PC-3 (cell line): Measurements from ENCODE around the gene PLA2G12A. TPM values are rescaled to one million over a fixed set of nuclear protein-coding genes. Genes with fewer than 3 reads are reported as not detected.

Experiments
- ATAC-seq: fragments of 200-7000 bp; cut with Tn5 transposase; 2 replicates; pipeline ENCODE4 v1.9.1; 2020; ENCODE audit warnings: mild to moderate bottlenecking, moderate library complexity
- BruUV-seq: library from RNA; stranded (reverse); fragments of 400-500 nt; replicated peaks from 2 replicates; lab custom pipeline; 2021; lab: Mats Ljungman, UMichigan
- CTCF ChIA-PET: fragments of 300-600 bp; sonication (Branson Sonifier 250); formaldehyde crosslinking; loops from one replicate; lab custom pipeline; 2022; ENCODE audit warnings: antibody characterized with exemption; lab: Charles Lee
- POLR2A ChIA-PET: fragments of 300-600 bp; sonication (Branson Sonifier 250); formaldehyde crosslinking; loops from one replicate; lab custom pipeline; 2022; ENCODE audit warnings: antibody characterized with exemption; ENCODE audit not compliant: unreplicated experiment; lab: Charles Lee
- DNase-seq: peaks from one replicate; pipeline ENCODE4 v3.0.0-alpha.2; 2015
- H2AFZ ChIP-seq: fragments of 300-600 bp; sonication (generic); 2 replicates; pipeline ENCODE4 v1.6.0; 2016; ENCODE audit warnings: antibody characterized with exemption, low read length
- H3F3A ChIP-seq: fragments of 300-600 bp; sonication (generic); one replicate; pipeline ENCODE4 v1.6.0; 2017; ENCODE audit warnings: antibody characterized with exemption, low read length, control low read depth, mild to moderate bottlenecking; ENCODE audit not compliant: unreplicated experiment
- H3K27ac ChIP-seq: fragments of 300-600 bp; sonication (generic); 2 replicates; pipeline ENCODE4 v1.5.1; 2016; ENCODE audit warnings: mild to moderate bottlenecking, low read length
- H3K27me3 ChIP-seq: fragments of 300-600 bp; sonication (generic); 2 replicates; pipeline ENCODE4 v1.6.1; 2016; ENCODE audit warnings: low read length, mixed read lengths
- H3K36me3 ChIP-seq: fragments of 300-600 bp; sonication (generic); 2 replicates; pipeline ENCODE4 v1.6.1; 2016; ENCODE audit warnings: low read depth, mixed run types, low read length, mixed read lengths
- H3K4me1 ChIP-seq: fragments of 300-600 bp; sonication (generic); 2 replicates; pipeline ENCODE4 v1.5.1; 2016; ENCODE audit warnings: low read length; ENCODE audit not compliant: insufficient read depth
- H3K4me2 ChIP-seq: fragments of 300-600 bp; sonication (generic); 2 replicates; pipeline ENCODE4 v1.6.0; 2016; ENCODE audit warnings: low read length
- H3K4me3 ChIP-seq: fragments of 300-600 bp; sonication (generic); 2 replicates; pipeline ENCODE4 v1.5.1; 2016; ENCODE audit warnings: mild to moderate bottlenecking, low read length, mixed read lengths
- H3K79me2 ChIP-seq: fragments of 300-600 bp; sonication (generic); 2 replicates; pipeline ENCODE4 v1.6.1; 2017; ENCODE audit warnings: low read length, mixed read lengths
- H3K9ac ChIP-seq: fragments of 300-600 bp; sonication (generic); 2 replicates; pipeline ENCODE4 v1.6.0; 2016; ENCODE audit warnings: mild to moderate bottlenecking, low read length
- H3K9me2 ChIP-seq: fragments of 300-600 bp; sonication (generic); replicated peaks from 2 replicates; pipeline ENCODE4 v1.6.1; 2016; ENCODE audit warnings: mixed run types, low read length, mixed read lengths
- H3K9me3 ChIP-seq: fragments of 300-600 bp; sonication (generic); 2 replicates; pipeline ENCODE4 v1.6.1; 2016; ENCODE audit warnings: low read length, mixed read lengths
- H4K20me1 ChIP-seq: fragments of 300-600 bp; sonication (generic); 2 replicates; pipeline ENCODE4 v1.6.1; 2016; ENCODE audit warnings: low read length, mixed read lengths
- EZH2 ChIP-seq: fragments of 300-600 bp; sonication (generic); IDR thresholded peaks from one replicate; pipeline ENCODE4 v1.6.1; 2017; ENCODE audit warnings: antibody characterized with exemption, mild to moderate bottlenecking, low read length; ENCODE audit not compliant: unreplicated experiment
- EZH2phosphoT487 ChIP-seq: fragments of 300-600 bp; sonication (generic); IDR thresholded peaks from 2 replicates; pipeline ENCODE4 v1.6.1; 2018; ENCODE audit warnings: mild to moderate bottlenecking, antibody characterized with exemption, low read length, borderline replicate concordance
- intact Hi-C: fragments of 100-400 bp; cut with micrococcal nuclease; formaldehyde crosslinking; loops from 2 replicates; pipeline ENCODE4 v1.9.0; 2023
- total RNA-seq: library from RNA; depleted of rRNA; stranded (reverse); fragments of >200 nt; gene quantifications from 2 replicates; pipeline ENCODE4 v1.2.3, GENCODE V29; 2014
- TF ChIP-seq, protein P1 (sequence below): fragments of 300-600 bp; sonication (generic); conservative IDR thresholded peaks from 2 replicates; pipeline ENCODE4 v1.5.1; 2017; ENCODE audit warnings: antibody characterized with exemption, low read depth, mild to moderate bottlenecking, low read length

The PLA2G12A gene
- total RNA-seq, 1 experiment from 2014 or later = 51.6 TPM

DNA sequence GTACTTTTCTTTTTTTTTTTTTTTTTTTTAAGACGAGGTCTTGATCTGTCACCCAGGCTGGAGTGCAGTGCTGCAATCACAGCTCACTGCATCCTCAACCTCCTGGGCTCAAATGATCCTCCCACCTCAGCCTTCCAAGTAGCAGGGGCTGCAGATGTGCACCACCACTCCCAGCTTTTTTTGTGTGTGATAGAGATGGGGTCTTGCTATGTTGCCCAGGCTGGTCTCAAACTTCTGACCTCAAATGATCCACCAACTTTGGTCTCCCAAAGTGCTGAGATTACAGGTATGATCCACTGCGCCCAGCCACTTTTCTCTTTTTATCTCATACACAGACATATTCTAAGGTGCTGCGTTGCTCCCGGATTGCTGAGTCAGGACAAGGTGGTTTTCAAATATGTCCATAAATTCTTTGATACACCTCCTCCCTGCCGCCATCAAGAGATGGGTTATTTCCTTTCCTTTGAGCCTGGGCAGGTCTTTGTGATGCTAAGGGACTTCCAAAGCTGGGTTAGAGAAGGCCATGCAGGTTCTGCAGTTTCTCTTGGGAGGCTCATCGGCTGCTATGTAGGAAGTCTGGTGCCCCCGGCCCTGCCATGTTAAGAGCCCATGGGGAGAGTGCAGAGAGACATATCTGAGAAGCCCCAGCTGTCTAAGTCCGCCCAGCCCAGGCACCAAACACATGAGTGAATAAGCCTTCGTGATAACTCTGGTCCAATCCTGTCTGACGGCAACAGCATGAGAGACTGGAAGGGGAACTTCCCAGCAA, 8.4 kb upstream of the PLA2G12A start:
- H3K36me3 ChIP-seq = no peaks in the 10 kb centered on the region
- BruUV-seq = no TSS peak
- intact Hi-C loops = no loop called here
- TF ChIP-seq, protein P1, sequence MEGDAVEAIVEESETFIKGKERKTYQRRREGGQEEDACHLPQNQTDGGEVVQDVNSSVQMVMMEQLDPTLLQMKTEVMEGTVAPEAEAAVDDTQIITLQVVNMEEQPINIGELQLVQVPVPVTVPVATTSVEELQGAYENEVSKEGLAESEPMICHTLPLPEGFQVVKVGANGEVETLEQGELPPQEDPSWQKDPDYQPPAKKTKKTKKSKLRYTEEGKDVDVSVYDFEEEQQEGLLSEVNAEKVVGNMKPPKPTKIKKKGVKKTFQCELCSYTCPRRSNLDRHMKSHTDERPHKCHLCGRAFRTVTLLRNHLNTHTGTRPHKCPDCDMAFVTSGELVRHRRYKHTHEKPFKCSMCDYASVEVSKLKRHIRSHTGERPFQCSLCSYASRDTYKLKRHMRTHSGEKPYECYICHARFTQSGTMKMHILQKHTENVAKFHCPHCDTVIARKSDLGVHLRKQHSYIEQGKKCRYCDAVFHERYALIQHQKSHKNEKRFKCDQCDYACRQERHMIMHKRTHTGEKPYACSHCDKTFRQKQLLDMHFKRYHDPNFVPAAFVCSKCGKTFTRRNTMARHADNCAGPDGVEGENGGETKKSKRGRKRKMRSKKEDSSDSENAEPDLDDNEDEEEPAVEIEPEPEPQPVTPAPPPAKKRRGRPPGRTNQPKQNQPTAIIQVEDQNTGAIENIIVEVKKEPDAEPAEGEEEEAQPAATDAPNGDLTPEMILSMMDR = no peak
- TF ChIP-seq EZH2 = no peak
- no peak for TF ChIP-seq EZH2phosphoT487
- ChIA-PET CTCF (no interaction called here), POLR2A (no interaction called here)
- no peaks in the 10 kb centered on the region for H3F3A ChIP-seq
- H2AFZ ChIP-seq = no peak overlapping the region
- H4K20me1 ChIP-seq = no peaks in the 10 kb centered on the region
- ATAC-seq = no peak
- no peaks in the 10 kb centered on the region for H3K9me2 ChIP-seq
- no peak for DNase-seq
- no peaks in the 10 kb centered on the region for H3K9me3 ChIP-seq
- no peaks in the 10 kb centered on the region for H3K4me1 ChIP-seq
- no peaks in the 10 kb centered on the region for H3K79me2 ChIP-seq
- no peak overlapping the region for H3K4me2 ChIP-seq
- H3K27me3 ChIP-seq = no peaks in the 10 kb centered on the region
- H3K27ac ChIP-seq = no peak overlapping the region
- H3K9ac ChIP-seq = no peak overlapping the region
- H3K4me3 ChIP-seq = no peak overlapping the region

DNA sequence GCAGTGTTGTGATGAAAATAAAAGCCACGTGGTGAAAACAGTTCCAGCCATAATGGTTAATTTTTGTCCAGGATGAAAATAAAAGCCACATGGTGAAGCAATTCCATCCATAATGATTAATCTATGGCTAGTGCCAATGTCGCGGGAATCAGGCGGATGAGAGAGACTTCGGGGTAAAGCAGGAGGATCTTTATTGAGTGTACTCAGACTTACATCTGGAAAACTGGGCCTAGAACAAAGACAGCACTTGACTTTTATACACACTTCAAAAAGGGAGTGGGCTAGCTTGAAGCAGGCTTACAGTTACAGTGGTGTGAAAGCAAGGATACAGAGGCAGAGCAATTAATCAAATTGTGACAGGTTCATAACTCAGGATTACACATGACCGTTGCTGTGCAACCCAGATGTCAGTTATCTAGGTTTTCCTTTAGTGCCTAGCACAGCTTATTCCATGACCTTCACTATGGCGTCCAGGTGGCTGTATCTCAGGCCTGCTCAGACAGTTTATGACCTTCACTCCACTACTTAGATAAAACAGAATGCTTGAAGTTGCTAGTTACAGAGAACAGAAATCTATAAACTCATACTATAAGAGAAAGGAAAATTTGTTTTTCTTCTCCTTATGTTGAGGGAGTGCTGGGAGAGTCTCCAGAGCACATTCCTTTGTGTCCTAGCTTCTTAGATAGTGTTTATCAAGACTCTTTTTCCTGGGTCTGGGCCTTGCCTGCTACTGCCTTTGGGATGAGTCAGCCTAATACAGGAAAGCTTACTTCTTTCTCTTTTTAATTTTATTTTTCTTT, 5.9 kb upstream of the PLA2G12A start:
- no peak overlapping the region for H3K27ac ChIP-seq
- H3K79me2 ChIP-seq = no peaks in the 10 kb centered on the region
- no peak overlapping the region for H2AFZ ChIP-seq
- ATAC-seq (no peak), DNase-seq (no peak)
- H3K27me3 ChIP-seq = no peaks in the 10 kb centered on the region
- H3F3A ChIP-seq = no peaks in the 10 kb centered on the region
- no peaks in the 10 kb centered on the region for H4K20me1 ChIP-seq
- no peak overlapping the region for H3K9ac ChIP-seq
- H3K4me2 ChIP-seq = no peak overlapping the region
- H3K9me2 ChIP-seq = no peaks in the 10 kb centered on the region
- H3K9me3 ChIP-seq = no peaks in the 10 kb centered on the region
- H3K4me1 ChIP-seq = peaks cover 1% of the 10 kb centered on the region; the same call in 1 of the 2 replicates
- H3K36me3 ChIP-seq = no peaks in the 10 kb centered on the region
- no TSS peak for BruUV-seq
- ChIA-PET CTCF (no interaction called here), POLR2A (no interaction called here)
- intact Hi-C loops = no loop called here
- no peak overlapping the region for H3K4me3 ChIP-seq
- TF ChIP-seq EZH2phosphoT487 (no peak), EZH2 (no peak)
- TF ChIP-seq, protein P1 = no peak
